GM18519 (cell line): ENCODE results near the gene CPTP.
A peak's percentile ranks its signal among the peaks of the same experiment; 100 is the strongest.
"Not testable (repeated sequence)": the region's sequence is repeated elsewhere in the genome, so short reads cannot be mapped to it uniquely, and the experiment has no call there.

Experiments
- ATAC-seq: cut with Tn5 transposase; IDR thresholded peaks from one replicate; pipeline ENCODE4 v1.9.1; 2021; ENCODE audit warnings: mild to moderate bottlenecking, moderate library complexity; ENCODE audit not compliant: unreplicated experiment, low FRiP score

CPTP gene

DNA sequence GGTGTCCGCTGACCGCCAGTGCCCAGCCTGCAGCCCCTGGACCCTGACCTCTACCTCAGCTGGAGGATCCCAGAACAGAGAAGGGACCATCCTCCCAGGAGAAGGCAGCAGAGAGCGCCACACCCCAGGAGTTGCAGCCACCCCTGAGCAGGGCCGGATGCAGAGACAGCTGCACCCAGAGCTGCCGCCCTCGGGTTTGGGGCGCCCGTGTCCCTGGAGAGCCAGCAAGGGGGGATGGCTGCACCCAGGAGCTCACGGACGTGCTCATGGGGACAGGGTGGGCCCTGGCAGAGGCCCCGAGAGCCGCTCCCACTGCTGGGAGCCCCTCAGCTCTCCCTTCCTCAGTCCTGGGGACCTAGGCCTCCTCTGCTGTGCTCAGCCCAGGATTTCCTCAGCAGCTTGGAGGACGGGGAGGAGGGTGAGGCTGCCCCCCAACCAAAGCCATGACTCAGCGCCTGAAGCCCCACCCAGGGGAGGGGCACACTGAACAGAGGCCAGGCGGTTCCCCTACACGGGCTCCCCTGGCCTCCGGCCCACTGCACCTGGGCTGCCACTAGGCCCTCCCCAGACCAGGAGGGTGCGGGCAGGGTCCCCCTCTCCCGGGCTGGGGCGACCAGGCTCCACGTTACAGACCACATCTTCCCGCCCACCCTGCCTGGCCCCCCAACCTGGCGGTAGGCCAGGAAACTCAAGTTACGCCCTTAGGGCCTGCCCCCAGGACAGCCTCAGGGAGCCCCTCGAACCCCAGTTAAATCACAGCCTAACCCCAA, 19.1 kb upstream of the CPTP start:
- ATAC-seq = no peak

DNA sequence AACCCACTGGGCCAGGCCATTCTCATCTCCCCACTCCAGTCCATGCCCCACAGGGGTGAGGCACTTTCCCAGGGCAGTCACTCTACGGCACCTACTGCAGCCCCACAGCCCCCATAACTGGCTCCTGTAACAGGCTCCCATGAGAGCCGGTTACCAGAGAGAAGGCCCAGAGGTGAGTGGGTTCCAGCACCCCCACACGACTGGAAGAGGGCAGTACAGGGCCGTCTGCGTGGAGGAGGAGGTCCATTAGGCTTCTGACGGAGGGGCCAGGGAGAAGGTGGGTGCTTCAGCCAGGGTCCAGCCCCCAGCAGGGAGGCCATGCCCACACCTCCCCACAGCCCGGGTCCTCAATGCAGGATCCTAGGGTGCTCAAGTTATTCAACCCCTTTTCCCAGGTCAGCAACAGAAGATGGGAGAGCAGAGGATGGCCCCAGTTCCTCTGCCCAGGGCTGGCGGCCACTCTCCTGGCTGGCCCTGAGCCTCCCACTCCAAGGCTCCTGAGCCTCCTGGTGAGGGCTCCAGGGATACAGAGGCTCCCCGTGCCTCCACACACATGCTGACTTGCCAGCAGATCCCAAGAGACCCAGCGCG, 18.4 kb upstream of the CPTP start:
- ATAC-seq = no peak

- ATAC-seq = no peak
Observed at GRCh38 chr1:1306661-1307260, 17.8 kb upstream of the CPTP start.

GRCh38 chr1:1307261-1307922, 17.2 kb upstream of the CPTP start:
- ATAC-seq = no peak

GRCh38 chr1:1307923-1308755, 16.5 kb upstream of the CPTP start, which contains the start of the genes ACAP3 and PUSL1:
ACAP3 (minus strand) TSS chr1:1307930; CDS start chr1:1307815, 115 bp downstream.
PUSL1 (plus strand) TSS chr1:1308597; CDS start chr1:1308644, 47 bp downstream.
- ATAC-seq = peak; percentile 40

DNA sequence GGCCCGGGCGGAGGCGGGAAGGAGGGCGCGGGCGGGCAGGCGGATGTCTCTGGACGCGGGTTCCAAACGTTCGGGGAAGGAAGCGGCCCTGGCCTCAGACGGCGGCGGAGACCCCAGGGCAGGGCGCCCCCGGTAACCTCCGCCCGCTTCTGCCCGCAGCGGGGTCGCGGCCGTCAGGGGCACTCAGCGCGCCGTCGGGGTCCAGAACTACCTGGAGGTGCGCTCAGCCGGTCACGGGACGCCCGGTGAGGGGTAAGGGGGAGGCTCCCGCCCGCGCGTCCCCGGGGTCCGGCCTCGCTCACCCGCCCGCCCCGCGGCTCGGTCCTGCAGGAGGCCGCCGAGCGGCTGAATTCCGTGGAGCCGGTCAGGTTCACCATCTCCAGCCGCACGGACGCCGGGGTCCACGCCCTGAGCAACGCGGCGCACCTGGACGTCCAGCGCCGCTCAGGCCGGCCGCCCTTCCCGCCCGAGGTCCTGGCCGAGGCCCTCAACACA, 15.8 kb upstream of the CPTP start:
- ATAC-seq = no peak

DNA sequence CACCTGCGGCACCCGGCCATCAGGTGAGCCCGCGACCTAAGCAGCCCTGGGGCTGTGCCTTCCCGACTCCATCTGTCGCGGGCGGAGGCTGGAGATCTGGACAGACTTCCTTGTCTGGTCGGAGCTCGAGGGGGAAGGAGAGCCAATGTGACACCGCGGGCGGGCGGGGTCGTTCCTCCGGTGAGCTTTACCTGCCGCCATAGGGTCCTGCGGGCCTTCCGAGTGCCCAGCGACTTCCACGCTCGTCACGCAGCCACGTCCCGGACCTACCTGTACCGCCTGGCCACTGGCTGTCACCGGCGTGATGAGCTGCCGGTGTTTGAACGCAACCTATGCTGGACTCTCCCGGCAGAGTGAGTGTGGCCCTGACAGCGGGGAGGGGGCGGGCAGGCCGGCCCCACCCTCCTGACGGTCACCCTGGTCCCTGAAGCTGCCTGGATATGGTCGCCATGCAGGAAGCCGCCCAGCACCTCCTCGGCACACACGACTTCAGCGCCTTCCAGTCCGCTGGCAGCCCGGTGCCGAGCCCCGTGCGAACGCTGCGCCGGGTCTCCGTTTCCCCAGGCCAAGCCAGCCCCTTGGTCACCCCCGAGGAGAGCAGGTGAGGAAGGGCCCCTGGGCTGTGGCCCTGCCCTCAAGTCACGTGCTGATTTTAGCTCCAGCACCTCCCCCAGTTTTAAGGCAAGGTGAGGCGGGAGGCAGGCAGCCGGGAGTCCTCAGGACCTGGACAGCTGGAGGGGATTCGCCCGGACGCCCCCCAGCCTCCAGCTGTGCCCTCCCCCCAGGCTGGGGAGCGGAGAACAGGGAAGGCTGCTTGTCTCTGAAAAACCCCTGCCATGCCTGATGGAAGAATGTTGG, 15.1 kb upstream of the CPTP start:
- no peak for ATAC-seq

DNA sequence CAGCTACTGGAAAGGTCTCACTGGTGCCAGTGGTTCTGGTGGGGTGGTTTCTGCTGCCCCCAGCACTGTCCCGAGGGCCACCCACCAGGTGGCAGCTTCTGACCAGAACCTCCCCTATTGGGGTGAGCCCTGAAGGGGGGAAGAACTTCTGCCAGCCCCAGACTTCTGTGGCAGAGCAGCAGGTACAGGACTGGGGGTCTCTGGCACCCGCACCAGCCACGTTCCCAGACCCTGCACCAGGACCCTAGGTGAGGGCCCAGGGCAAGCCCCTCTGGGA, 14.6 kb upstream of the CPTP start:
- no peak for ATAC-seq

- ATAC-seq = no peak
Observed at GRCh38 chr1:1310476-1311053, 14.0 kb upstream of the CPTP start.

DNA sequence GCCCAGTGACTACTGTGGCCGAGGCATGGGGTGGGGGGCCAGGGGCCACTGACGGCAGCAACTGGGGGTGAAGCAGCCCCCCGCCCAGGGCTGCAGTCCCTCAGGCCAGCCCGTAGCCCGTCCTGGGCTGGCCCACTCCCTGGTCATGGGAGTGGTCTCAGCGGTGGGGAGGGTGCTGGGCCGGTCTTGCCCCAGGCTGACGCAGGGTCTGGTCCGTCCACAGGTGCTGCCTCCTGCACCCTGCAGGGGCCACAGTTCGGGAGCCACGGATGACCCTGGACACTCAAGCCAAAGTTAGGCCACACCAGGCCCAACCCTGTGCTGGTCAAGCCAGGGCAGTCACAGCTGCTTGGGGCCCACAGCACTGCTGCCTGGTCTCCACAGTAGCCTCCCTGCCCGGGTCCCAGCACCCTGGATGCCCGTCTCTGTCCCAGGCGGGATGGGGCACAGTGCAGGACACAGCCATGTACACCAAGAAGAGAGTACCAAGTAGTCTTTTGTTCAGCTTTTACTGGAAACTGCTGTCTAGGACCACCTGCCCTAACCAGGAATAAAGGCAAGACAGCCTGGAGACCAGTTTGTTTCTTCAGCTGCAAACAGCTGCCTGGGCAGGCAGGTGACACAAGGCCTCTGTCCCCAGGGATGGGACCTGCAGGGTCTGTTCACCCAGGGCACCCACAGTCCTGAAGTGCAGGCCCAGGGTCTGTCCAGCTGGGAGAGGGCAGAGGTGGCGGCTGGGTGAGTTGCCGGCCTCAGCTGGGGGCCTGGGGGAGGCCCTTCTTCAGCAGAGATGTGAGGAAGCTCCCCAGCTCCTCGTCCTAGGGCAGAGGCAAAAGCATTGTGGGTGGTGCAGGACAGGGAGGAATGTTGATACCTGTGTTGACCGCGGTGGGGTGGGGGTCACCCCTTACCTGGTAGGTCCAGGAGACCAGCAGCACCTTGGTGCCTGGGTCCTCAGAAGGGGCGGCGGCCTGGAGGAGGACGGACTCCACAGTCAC, 13.2 kb upstream of the CPTP start:
- ATAC-seq = no peak

GRCh38 chr1:1312450-1313314, 11.9 kb upstream of the CPTP start:
- no peak for ATAC-seq

GRCh38 chr1:1313500-1314236, 10.9 kb upstream of the CPTP start:
- ATAC-seq = no peak

DNA sequence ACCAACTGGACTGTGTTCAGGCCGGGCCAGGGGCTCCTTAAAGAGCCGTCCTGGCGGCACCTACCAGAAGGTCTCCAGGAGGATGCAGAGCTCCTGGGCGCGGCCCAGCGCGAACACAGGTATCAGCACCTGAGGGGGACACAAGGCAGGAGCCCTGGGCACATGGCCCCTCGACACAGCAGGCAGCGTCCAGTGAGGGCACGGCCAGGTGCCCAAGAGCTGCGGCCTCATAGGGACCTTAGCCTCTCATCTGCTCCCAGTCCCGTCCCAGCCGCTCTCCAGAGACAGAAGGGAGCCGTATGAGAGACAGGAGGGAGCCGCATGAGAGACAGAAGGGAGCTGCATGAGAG, 10.4 kb upstream of the CPTP start:
- ATAC-seq = no peak

DNA sequence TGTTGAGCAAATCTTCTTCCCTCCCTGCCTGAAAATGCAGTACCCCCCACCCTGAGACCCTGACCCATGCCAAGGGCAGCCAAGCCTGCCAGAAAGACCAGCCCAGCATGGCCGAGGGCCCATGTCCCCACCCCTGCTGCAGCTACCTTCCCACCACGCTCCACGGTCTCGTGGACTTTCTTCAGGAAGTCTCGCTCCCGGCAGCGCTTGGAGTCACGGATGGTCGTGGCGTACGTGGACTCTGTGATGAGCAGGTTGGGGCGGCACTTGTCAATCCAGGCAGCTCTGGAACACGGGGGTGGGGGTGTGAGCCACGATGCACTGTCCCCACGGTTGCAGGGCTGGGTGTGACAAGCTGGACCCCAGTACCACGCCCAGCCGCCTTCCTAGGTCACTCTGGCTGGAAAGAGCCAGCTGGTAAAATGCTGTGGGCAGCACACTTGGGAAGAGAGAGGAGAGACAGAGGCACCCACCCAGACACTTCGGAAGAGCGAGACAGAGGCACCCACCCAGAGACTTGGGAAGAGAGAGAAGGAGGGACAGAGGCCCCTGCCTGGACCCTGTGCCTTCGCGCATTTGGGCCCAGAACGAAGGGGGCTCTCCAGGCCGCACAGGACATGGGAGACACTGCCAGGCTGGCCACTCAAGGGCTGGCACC, 9.8 kb upstream of the CPTP start:
- no peak for ATAC-seq

GRCh38 chr1:1315435-1315954, 9.1 kb upstream of the CPTP start:
- no peak for ATAC-seq

- not testable (repeated sequence) for ATAC-seq
Observed at GRCh38 chr1:1316199-1316598, 8.4 kb upstream of the CPTP start.
